Stimulated activated CD4-positive, alpha-beta T cell treated with anti-CD3 and anti-CD28 coated beads, Interleukin-2, amount 100 ng/mL, for 24 hours (primary cell): Measurements from ENCODE around the gene NEK7.

Experiments used
- DNase-seq, 2 donors: peaks; one replicate each; pipeline ENCODE4 v3.0.0-alpha.2; 2020

Gene NEK7

DNA sequence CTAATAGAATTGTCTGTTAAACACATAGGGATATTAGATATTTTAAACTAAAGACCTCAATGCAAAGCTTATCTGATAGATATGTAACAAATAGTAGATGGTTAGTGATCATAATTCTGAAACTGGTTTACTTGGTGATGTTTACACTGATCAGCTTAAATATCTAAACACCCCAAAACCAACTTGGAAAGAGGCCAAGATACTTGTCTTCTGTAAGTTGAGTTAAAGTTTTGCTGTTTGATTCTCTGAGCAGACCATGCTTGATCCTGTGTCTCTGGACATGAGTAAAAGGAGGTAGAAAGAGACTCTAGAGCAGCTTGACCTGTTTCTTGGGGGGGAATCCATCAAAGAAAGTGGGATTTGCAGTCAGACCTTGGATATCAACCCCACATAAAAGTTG, 107.5 kb downstream of the NEK7 start:
- no peak for DNase-seq

DNA sequence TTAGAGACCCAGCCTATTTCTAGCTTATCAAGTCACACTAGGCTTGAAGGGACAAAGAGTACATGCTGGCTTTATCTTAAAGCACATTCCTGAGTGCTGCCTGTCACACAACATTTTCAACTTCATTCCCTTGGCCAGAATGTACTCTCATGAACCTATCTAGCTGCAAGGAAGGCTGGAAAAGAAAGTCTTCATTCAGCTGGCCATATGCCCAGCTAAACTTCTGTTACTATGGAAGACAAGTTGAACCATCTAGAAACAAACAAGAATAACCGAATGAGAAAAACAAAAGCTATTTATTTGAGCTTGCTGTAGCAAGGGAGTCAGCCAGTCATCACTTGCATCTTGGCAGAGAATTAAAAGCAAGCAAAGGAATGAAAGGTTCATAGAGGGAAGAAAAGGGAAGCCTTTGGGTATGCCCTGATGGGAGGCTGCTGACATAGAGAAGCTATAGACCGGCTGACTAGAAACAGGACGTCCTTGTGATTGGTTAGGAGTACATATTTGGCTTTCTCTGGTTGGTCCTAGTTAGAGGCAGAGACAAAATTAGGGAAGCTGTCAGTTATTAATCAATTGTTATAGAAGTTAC, 108.4 kb downstream of the NEK7 start:
- DNase-seq, result no peak

DNA sequence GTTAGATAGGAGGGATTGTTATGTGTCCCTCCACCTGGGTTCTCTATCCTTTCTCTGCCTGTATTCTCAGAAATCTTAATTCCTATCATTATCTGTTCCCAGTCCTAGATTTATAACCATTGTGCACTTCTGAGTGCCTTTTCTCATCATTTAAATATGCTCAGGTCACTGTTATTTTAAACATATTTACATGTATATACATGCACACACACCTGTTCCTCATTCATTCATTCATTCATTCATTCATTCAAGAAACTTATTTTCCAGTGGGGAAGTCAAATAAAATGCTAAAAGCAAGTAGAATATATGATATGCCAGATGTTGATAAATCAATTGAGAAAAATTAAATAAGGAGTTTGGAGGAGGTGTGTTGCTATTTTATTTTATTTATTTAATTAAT, 110.3 kb downstream of the NEK7 start:
- no peak for DNase-seq

DNA sequence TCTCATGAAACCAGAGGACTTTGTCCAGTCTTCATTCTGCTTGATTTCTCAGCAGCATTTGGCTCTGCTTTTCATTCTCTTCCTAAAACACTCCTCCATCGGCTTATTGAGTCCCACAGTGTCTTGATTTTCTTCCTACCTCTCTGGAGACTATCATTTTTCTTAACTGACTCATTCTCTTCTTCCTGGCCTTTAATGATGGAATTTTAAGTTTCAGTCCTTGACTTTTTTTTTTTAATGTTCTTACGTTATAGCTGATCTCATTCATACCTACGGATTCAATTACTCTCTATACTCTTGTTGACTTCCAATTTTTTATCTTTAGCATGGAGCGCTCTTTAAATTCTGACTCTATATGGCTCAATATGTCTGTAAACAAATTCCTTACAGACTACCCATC, 111.1 kb downstream of the NEK7 start:
- DNase-seq, result no peak

DNA sequence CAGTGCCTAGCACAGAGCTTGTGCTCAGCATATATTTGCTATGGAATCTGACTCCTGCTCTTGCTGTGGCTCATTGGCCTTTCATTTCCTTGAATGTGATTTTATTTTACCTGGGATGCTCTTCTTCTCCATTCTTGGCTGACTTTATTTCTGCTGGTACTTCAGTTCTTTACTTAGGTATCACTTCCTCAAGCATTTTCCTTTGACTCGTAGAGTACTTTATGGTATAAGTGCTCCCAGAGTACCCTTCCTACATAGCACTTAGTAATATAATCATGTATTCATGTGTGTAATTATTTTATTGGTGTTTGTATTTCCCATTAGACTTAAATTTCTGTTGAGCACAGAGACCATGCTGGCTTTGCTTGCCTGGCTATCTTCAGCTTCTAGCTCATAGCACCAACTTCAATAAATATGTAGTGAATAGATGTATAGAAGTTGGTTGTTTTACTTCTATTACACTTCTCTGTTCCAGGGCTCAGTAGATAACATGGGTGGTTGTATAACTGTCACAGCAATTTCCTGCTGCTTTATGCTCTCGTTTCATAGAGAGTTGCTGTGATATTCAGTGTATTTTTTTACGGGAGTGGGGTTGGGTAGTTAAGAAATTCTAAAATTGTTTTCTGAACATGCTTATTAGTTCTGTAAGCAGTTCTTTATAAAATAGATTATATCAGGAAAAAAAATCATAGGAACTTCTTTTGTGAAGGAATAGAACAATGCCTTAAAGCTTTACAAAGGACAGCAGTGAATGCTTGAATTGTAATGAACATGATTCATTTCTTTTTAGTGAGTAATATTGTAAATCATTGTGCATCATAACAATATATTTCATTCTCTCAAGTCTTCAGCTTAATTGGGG, 112.2 kb downstream of the NEK7 start:
- DNase-seq, result no peak

DNA sequence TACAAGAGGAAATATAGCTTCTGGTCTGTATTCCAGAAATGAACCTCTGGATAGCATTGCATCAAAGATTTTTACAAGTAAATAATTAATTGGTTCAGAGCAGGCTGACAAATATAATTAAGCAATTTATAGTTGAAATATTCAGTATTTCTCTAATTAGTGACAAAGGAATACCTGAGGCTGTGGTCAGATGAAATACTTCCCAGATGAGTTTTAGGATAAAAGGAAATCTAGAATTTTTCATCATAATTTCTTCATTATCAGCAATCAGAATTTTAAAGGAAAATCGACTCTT, 112.8 kb downstream of the NEK7 start:
- DNase-seq, result no peak

DNA sequence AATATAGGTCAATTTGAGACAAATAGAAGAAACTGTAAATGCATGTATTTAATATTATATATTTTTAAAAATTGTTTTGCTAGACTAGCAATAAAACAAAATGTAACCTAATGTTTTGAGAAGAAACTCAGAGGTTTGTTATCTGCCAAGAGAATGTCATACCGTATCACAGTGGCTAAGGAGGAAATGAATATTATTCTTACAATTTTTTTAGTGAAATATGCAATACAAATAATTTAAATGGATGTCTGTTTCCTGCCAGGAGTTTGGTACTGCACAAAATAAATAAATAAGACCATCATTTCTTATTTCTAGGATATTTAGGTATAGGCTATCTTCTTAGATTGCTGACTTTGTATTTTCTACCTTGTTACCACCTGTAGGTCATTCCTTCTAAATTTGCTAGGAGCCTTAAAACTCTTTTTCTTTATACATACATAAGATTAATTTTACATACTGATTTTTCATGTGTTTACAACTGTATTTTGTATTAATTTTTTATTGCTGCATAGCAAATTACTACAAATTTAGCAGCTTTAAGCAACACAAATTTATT, 113.6 kb downstream of the NEK7 start:
- no peak for DNase-seq

DNA sequence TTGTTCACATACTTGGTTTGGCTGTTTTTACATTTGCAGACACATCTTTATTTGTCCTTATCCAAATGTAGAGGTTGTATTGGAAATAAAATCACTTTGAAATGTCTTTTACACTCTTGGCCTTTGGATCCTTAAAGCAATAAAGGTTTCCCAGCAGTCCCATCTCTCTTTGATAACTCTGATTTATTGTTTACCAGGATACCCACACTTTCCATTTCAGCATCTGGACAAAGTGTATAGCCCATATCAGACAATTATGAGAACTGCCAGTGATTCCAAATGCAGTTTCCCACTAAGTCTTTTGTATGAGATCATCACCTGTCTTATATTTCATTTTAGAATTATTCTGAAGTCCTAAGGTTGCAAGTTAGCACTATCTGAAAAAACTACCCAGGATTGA, 114.7 kb downstream of the NEK7 start:
- DNase-seq, result no peak

DNA sequence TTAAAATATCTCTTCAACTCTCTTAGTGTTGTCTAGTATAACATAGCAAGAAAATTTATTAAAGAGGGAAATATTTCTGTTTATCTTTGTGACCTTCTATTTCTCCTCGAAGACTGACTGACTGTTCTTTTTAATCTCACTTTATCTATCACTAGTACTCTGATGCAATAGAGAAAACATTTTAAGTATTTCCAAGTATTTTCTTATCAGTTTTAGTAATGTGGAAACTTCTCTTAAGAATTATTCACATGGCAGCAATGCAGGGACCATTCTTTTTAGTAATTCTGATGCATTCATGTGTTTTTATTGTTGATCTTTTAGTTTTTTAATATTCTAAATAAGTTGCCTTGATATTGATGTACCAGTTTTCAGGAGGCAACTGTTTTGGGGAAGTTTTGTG, 115.7 kb downstream of the NEK7 start:
- DNase-seq, result no peak

DNA sequence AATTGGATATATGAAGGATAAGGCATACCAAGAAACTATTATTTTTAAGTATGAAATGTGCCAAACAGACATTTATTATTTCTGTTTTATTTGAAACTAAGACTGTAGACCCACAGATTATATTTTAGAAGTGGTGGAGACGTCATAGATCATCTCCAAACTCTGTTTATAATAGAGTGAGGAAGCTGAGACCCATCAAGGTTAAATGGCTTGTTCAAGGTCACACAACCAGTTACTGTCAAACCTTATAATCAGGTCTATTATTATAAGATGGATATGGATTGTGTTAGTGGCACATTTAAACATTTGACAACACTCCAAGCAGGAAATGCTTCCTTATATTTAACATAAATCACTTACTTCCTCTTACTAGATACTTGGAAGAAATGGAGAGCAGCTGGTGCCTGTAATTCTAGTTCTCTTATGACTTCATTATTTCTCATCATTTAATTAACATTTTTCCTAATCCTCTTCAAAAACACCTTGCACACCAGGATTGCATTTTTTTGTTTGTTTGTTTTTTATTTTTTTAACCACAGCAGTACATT, 117.0 kb downstream of the NEK7 start:
- DNase-seq, result no peak

DNA sequence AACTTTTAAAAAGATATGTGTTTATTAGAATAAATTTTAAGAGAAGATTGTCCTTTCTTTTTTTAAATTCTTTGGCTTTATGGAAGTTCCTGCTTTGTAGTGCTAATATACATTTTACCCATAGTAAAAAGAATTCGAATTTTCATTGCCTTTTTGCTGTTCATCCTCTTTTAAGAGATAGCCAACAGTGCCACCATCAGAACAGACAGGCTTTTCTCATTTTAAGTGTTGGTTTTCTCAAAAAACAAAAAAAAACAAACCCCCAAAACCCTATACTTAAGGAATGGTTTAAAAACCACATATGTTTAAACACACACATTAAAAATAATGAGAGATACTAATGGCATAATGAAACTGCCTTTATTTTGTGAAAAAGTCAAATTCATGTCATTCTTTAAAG, 118.8 kb downstream of the NEK7 start:
- no peak for DNase-seq

DNA sequence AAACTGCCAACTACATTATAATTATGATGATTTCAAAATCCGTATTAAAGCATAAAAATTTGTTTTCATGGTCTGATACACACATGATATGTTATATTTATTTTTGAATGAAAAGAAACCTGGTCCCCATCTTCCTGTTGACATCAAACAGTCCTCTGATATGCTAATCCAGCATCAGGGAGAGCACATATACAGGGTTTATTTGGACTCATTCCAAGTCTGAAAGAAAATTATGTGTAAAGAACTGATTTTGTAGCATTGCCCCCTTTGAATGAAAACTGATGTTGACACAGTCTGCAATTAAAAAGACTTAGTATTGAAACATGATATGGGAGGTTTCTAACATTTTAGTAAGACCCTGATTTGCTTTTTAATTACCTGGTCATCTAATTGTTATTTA, 119.4 kb downstream of the NEK7 start:
- no peak for DNase-seq

DNA sequence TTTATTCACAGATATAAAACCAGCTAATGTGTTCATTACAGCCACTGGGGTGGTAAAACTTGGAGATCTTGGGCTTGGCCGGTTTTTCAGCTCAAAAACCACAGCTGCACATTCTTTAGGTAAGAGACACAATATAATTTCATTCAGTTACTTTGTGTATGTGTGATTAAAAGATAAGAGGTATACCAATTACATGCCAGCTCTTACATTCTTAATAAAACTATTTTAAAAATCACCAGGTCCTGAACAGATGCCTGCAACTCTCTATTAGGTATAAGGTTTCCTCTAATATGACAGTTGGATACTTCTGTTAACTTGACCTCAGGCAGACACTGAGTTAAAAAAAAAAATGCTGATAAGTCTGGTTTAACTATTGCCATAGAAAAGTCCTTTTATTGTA, 122.1 kb downstream of the NEK7 start:
- DNase-seq, result no peak

DNA sequence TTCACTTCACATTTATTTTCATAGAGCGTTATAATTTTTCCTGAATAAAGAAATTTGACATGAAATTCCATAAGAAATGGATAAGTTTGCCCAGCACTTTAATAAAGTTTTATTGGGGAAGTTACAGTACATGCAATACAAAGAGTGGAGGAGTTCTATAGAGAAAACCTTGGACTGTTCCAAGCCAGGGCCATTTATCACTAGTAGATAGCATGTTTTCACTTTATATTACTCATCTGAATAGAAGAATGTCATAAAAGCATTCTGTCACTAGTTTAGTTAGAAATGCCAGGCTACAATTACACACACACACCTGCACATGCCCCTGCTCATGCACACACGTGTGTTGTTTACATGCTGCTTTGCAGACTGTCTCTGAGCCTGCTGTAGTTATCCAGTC, 123.3 kb downstream of the NEK7 start:
- no peak for DNase-seq

DNA sequence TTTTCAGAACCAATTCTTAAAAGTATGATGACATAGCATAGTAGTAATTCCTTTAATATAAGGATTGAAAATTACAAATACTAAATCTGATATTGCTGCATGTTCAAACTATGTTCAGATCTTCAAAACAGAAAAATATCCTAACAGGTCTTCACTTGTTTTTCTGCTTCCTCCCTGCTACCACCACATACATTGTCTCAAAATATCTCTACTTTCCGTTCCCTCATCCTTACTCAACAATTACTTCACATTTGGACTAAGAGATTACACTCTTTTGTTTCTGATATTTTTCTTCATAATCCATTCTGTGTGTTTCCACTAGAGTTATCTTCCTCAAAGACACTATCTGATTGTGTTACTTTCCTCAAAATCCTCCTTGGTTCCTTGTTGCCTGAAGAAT, 125.1 kb downstream of the NEK7 start:
- DNase-seq, result no peak

DNA sequence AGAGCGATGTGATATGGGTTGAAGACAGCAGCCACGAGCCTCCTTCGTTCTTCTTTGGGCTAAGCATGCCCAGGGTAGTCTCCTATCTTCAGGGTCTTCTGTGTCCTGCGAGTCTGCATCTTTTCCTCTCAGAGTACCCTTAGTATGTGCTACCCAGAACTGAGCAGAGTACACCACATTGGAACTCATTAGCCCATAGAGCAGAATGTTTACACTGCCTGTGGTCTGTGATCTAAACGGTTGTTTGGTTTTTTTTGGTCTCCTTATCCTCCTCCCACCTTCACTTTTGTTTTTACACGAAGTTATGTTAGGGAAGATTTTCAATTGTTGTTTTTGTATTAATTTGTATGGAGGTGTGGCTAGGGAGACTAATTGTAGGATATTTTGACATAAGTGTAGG, 126.4 kb downstream of the NEK7 start:
- DNase-seq, result no peak

DNA sequence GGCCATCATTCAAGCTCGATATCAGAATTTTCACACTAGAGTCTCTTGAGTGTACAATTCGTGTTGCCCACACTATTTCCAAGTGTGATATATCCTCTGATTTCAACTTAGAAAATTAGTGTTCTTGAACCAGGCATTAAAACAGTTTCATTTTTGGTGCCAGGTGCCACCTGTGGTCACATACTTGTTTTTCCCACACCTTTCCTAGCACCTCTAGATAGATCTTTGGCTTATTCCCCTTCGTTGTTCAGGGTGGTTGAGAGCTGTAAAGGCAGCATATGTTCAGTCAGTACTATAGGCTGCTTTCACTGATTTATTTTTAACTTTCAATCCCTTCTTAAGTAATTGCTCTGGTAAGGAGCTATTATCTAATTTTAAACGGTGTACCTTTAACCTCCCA, 131.1 kb downstream of the NEK7 start:
- DNase-seq, result no peak

DNA sequence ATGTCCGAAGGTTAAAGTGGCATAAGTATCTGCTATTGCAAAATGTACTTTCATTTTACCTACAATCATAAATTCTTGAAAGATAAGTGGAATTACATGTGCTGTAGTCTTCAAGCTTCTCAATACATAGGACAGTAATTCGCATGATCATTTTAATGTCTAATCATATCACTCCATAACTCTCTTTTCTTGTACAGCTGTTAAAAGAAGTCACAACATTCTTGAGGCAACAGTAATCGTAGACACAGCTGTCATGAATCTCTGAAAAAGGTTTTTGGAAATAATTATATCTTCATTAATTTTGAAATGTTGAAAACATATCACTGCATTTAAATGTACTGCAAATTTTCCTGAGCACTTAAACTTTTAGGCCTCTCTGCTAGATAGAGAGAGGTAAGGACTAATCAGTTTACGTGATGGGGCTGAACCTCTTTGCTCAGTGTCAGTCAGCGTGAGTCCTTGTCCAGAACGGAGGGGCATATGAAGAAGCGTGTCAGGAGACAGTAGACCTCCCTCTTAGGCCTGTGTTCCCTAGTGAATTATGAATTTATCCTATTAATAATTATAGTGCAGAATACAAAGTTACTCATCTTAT, 133.4 kb downstream of the NEK7 start:
- no peak for DNase-seq

DNA sequence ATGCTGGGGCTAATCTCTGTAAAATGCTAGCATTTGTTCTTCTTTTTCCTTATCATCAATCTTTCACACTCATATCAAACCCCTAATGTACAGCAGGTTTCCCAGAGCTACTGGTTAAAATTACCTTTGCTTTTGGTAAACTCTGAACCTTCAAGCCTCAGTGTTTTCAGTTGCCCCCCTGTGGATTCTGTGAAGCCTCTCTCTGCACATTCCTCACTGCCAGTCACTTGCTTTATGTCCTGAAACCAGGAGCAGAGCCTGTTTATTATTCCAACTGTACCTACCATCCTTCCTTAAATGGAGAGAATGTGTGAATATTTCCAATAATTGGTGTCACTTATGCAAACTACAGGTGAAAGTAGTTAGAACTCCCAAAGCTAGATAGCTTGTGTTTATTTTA, 134.2 kb downstream of the NEK7 start:
- DNase-seq, result no peak

DNA sequence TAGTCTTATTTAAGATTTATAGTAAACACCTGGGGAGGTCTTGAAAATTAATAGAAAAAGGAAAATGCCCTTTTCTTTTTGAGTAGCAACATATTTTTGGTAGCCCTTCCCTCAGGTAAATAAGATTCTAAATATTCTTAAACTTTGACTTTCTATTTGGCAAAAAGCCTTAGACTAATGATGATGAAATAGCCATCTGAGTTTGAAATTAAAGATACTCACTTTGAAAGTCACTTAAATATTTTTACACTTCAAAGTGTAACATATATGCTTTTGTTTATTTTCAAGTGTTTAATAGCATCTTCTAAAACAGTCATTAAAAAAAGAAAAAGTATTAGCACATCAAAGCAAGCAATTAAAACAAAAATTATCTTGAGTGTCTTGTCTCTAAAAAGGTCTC, 135.1 kb downstream of the NEK7 start:
- DNase-seq, result no peak

DNA sequence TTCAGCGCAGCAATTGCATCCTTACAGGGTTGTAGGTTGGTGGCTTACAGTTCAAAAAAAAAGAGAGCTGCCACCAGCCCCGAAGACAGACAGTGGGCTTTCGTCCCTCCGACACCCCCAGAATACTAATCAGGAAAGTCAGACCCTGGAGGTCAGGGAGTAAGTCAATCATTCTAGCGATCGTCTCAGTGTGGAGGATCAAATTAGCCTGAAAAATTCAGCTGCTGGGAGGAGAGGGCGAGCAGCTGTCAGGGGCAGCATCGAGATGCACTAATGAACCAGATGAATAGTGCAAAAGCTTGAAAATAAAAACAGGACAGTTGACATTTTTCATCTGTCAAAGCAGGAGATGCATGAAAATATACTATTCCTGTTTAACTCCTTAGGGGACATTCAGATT, 138.4 kb downstream of the NEK7 start:
- DNase-seq, result no peak

DNA sequence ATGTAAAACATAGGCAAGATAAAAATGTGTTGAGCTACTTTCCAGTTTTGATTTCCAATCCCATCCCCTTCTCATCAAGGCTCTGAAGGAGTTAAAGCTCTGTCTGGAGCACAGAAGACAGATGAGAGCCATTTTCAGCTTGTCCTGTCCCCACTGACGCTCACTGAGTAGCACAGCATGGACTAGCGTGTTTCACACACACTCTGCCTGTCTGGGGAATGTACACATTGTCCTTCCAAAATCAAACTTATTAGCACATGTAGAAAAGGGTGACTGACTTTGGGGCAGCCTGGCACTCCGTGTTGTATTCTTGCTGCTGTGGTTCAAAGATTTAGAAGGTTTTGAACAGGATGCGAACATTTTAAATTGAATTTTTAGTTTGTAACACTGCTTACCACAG, 139.2 kb downstream of the NEK7 start:
- DNase-seq, result no peak

DNA sequence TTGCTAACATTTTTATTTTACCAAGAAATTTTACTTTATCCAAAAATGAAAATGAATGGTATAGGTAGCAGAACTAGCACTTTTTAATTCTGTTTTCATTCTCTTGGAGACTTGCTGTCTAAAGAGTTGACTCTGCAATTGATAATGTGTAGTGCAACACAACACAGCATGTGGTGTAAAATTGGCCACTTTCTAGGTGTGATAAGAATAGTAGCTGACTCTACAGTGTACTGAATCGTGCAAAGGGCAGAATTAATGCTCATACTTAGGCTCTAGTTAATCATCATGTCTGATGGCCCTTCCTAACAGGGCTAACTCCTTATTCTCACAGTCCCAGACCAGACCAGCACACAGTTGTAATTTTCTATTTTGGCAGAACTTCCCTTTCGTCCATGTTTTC, 140.5 kb downstream of the NEK7 start:
- DNase-seq, result no peak

DNA sequence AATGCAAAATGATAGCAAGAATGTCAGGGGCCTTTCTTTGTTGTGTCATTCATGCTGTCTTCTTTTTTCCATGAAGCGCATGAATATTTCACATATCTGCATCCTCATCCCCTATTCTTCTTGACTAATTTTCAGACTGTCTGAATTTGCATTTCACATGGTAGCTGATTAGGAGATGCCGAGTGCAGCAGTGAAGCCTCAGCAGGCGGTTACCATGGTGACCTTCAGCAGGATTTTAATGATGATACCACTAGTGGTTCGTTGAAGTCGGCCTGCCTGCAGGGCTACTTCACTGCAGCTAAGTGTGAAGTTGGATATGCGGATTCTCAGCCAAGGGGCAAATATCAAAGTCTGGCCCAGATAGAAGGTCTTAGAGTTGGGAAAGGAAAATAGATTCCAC, 141.8 kb downstream of the NEK7 start:
- no peak for DNase-seq
